Esophagus (tissue), 2 donors: ENCODE data around the gene NPAS3. TPM values are rescaled to one million over a fixed set of nuclear protein-coding genes. Genes with fewer than 3 reads are reported as not detected.

Source experiments
- H3K27ac ChIP-seq, 2 donors: one replicate each; pipeline ENCODE4 v1.5.1; 2013; ENCODE audit warnings: low read depth in 2 of 2, mild to moderate bottlenecking in 2 of 2, inconsistent platforms in 1 of 2, low read length in 1 of 2, moderate library complexity in 1 of 2
- H3K27me3 ChIP-seq, 2 donors: one replicate each; pipeline ENCODE4 v1.6.1; 2013; ENCODE audit warnings: low read length in 2 of 2, control low read depth in 1 of 2, mild to moderate bottlenecking in 1 of 2; ENCODE audit not compliant: insufficient read depth in 2 of 2, control insufficient read depth in 1 of 2
- H3K36me3 ChIP-seq, 2 donors: one replicate each; pipeline ENCODE4 v1.6.1; 2013; ENCODE audit warnings: low read length in 1 of 2; ENCODE audit not compliant: control insufficient read depth in 2 of 2, insufficient read depth in 2 of 2
- H3K4me1 ChIP-seq, 2 donors: one replicate each; pipeline ENCODE4 v1.6.1; 2013; ENCODE audit warnings: low read length in 1 of 2; ENCODE audit not compliant: control insufficient read depth in 2 of 2, insufficient read depth in 2 of 2
- H3K4me3 ChIP-seq, 2 donors: one replicate each; pipeline ENCODE4 v1.5.1; 2013; ENCODE audit warnings: low read length in 2 of 2, mild to moderate bottlenecking in 2 of 2, low read depth in 1 of 2, moderate library complexity in 1 of 2
- H3K9me3 ChIP-seq, 2 donors: one replicate each; pipeline ENCODE4 v1.6.1; 2013; ENCODE audit warnings: mild to moderate bottlenecking in 2 of 2, low read depth in 1 of 2, low read length in 1 of 2, moderate library complexity in 1 of 2; ENCODE audit not compliant: control insufficient read depth in 2 of 2, insufficient read depth in 1 of 2
- WGBS, 2 donors: extraction: QIAGEN DNeasy Blood & Tissue Kit; methylation state at CpG; one replicate each; pipeline ENCODE4 v1.1.7; 2013; 5-methylcytosine and 5-hydroxymethylcytosine counted together
- polyA plus RNA-seq, 2 donors: library from polyadenylated mRNA; stranded (reverse); fragments of 200-250 nt; gene quantifications; one replicate each; pipeline ENCODE4 v1.2.3, GENCODE V29; 2013
- donor health status: healthy with polysubstance abuse.
- donor health status: Bipolar disorder and iron deficiency.

The NPAS3 gene
- polyA plus RNA-seq, 2 donors = 0.08 to 0.13 TPM

DNA sequence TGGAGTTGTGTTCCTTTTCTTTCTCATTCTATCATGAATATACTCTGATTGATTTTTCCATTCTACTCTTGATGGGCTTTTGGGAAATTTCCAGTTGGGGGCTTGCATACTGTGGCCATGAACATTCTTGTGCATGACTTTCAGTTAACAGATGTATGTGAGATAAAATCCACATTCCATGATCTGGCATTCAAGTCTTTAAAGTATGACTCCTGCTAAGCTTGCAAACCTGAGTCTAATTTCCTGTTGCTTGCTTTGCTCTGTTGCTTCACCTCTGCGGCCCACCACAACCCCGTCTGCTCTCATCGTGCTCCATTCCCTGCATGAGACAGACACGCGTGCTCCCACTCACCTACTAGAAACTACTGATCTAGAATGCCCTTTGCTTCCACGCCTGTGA lies 24.3 kb upstream of the NPAS3 start:
- H3K36me3 ChIP-seq = no peaks in the 10 kb centered on the region
- H3K4me3 ChIP-seq = no peak overlapping the region
- no peak overlapping the region for H3K27ac ChIP-seq
- no peaks in the 10 kb centered on the region for H3K27me3 ChIP-seq
- H3K9me3 ChIP-seq = no peaks in the 10 kb centered on the region
- WGBS, 2 donors = 96 to 97% methylated on average over 6 of the region's 6 CpGs
- H3K4me1 ChIP-seq = no peaks in the 10 kb centered on the region

DNA sequence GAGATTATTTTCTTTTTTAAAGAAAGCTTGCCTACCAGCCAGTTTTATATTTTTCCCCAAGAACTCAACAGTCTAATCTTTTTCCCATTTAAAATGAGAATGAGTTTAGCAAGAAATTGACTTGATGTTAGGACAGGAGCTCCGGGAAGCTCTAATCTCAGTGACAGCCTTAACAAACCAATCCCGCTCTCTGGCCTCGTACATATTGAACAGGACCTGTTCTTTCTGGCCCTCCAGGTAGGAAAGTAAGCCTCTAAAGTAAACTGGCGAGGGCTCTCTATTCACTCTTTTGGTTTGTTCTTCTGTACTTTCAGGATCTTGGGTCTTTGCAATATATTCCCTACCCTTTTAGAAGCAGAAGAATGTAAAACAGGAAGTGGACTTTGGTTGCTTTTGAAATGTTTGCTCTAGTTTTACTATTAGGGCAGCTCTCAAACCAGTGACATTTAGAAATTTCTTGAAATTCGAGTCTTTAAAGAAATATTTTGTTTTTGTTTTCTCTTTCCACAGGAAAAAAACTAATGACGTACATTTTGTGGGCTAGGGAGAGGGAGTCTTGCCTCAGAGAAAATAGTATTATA lies 17.9 kb upstream of the NPAS3 start:
- Histone ChIP-seq H3K4me3 (no peak overlapping the region), H3K9me3 (no peaks in the 10 kb centered on the region), H3K36me3 (no peaks in the 10 kb centered on the region), H3K27me3 (no peaks in the 10 kb centered on the region), H3K27ac (no peak overlapping the region), H3K4me1 (no peaks in the 10 kb centered on the region)
- WGBS, 2 donors = 55 to 58% methylated on average over 6 of the region's 6 CpGs

DNA sequence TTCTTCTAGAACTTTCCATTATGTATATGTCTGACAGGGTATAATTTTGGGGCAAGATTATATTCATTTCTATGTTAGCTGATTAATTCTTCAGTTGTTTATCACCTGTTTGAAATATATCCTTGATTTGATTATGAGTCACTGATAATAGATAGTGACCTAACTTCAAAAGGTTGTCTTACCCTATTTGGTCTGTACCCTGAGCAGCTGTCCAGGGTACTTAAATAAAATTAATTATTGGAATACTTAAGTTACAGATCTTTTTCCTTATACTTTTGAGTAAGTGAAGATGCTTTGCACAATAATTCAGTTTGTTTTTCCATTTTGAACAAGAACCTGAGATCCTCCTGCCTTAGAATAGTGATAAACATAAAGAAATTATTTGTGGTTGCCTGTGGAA lies 13.2 kb upstream of the NPAS3 start:
- Histone ChIP-seq H3K4me3 (no peak overlapping the region), H3K36me3 (no peaks in the 10 kb centered on the region), H3K9me3 (no peaks in the 10 kb centered on the region), H3K27me3 (peaks cover 0 to 3% of the 10 kb centered on the region in 2 donors), H3K27ac (no peak overlapping the region), H3K4me1 (no peaks in the 10 kb centered on the region)

DNA sequence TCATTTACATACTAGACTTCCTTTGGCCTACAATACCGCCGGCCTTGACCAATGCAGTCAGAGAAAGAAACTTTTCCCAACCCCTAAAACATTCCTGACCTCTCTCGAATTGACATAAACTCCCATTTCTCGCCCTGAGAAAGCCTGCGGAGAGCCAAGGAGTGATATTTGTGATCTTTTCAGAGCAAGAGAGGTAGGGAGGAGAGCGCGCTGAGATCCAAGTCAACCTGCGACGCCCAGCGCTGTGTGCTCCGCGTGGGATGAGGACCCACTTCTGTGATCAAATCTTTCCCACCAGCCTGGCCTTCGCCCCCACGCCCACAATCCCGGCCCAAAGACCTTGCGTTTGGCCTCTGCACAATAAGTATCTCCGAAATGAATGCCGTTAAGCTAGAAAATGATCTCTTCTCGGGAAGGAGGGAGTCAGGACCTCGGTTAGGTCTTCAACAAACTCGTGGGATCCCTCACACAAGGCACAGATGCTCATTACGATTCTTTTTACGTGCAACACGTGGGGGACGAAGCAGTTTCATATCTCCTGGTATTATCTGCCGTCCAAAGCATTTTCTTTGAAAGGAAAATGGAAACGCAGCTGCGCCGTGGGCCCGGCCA lies 6.3 kb upstream of the NPAS3 start:
- H3K4me1 ChIP-seq = peaks cover 0 to 7% of the 10 kb centered on the region in 2 donors
- peaks cover 0 to 2% of the 10 kb centered on the region in 2 donors for H3K9me3 ChIP-seq
- no peak overlapping the region for H3K27ac ChIP-seq
- H3K36me3 ChIP-seq = no peaks in the 10 kb centered on the region
- peak overlapping the region in 1 of 2 donors; percentile 42 for H3K4me3 ChIP-seq
- peaks cover 5 to 14% of the 10 kb centered on the region in 2 donors for H3K27me3 ChIP-seq
- 50 to 56% methylated on average over 30 of the region's 30 CpGs for WGBS, 2 donors

DNA sequence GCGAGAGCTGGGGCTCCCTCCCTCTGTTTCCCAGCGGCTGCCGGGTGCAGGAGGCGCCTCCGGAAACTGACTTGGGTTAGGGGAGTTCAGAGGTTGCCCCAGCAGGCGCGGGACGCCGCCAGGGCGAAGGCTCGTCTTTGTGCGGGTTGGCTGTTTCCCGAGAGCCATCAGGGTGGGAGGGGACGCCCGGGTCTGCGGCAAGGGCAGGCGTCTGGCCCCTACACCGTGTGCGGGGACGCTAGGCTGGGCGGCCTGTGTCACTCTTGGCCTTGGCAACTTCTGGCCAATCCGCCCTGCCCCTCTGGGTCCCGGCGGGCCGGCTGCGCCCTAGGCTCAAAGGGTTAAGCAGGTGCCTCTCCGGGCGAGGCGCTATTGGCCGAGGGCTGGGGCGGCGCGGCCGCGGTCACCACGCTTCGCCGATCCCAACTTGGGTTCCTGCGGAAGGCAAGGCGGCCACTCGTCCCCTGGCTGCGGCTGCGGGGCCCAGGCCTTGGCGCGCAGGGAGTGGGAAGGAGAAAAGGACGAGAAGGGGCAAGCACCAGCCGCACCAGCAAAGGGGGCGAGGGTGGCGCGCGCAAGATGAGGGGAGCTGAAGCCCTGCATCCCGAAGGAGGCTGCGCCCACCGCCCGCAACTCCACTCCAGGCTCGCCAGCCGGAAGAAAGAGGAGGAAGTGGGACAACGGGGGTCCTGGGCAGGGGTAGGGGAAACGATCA lies 5.6 kb upstream of the NPAS3 start:
- Histone ChIP-seq H3K36me3 (no peaks in the 10 kb centered on the region), H3K27ac (no peak overlapping the region), H3K4me1 (peaks cover 3 to 7% of the 10 kb centered on the region in 2 donors), H3K27me3 (peaks cover 5 to 14% of the 10 kb centered on the region in 2 donors), H3K4me3 (peak overlapping the region; percentile 31 to 42), H3K9me3 (peaks cover 0 to 2% of the 10 kb centered on the region in 2 donors)
- WGBS, 2 donors = 5 to 7% methylated on average over 50 to 59 of the region's 59 CpGs

DNA sequence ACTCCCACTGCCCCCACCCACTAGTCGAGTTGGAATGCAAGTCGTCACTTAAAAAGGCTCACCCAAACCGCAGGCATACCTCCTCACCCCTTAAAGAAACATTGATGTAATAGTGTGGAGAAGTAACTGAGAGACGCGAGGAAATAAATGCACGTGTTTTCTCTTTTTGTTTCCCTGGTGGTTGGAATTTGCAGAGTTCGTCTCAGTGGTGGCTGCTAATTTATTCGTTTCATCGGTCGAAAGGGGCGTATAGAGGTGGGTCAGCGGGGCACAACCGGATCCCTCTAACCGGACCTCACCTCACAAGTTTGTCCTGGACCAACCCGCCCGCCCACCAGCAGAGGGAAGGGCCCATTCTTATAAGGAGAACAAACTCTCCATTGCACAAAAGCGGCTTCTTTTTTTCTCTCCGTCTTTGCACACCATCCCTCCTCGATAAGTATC lies 5.0 kb upstream of the NPAS3 start:
- Histone ChIP-seq H3K9me3 (peaks cover 0 to 2% of the 10 kb centered on the region in 2 donors), H3K27me3 (peaks cover 5 to 14% of the 10 kb centered on the region in 2 donors), H3K36me3 (no peaks in the 10 kb centered on the region), H3K4me1 (peaks cover 3 to 7% of the 10 kb centered on the region in 2 donors), H3K4me3 (peak overlapping the region; percentile 40 to 42), H3K27ac (no peak overlapping the region)
- WGBS, 2 donors = 1 to 3% methylated on average over 19 of the region's 19 CpGs

DNA sequence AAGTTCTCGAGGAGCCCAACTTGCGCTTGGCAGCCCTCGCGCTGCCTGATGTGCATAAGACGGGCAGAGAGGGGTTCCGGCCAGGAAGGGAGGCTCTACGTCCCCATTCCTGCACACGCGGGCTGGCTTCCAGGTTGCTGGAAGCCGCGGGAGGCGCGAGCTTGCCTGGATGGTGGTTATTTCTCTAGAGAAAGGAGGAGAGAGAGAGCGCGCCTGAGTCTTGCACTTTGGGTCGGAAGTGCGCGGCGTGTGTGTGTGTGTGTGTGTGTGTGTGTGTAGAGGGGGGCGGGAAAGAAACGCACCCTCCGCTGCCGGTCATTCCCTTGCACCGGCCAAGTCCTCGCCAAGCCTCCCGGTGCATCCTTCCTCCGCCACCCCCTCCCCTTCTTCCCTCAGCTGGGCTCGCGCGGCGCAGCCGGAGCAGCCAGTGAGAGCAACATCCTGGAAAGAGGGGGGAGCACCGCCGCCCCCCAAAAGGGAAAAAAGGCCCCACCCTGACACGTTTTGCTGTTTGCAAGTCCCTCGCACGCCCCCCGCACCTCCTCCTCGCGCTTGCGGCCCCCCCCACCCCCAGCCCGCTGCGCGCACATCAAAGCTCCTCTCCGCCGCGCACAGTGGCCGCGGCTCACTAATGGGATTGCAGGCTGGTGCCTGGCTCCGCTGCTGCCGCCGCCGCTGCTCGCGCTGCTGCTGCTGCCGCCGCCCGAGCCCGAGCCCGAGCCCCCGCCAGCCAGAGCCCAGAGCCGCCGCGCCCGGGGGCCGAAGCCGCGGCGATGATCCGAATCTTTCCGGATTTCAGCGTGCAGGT lies 4.4 kb upstream of the NPAS3 start:
- Histone ChIP-seq H3K4me3 (peak overlapping the region; percentile 40 to 42), H3K9me3 (peaks cover 0 to 2% of the 10 kb centered on the region in 2 donors)
- WGBS, 2 donors = 1% methylated on average over 40 to 72 of the region's 72 CpGs

DNA sequence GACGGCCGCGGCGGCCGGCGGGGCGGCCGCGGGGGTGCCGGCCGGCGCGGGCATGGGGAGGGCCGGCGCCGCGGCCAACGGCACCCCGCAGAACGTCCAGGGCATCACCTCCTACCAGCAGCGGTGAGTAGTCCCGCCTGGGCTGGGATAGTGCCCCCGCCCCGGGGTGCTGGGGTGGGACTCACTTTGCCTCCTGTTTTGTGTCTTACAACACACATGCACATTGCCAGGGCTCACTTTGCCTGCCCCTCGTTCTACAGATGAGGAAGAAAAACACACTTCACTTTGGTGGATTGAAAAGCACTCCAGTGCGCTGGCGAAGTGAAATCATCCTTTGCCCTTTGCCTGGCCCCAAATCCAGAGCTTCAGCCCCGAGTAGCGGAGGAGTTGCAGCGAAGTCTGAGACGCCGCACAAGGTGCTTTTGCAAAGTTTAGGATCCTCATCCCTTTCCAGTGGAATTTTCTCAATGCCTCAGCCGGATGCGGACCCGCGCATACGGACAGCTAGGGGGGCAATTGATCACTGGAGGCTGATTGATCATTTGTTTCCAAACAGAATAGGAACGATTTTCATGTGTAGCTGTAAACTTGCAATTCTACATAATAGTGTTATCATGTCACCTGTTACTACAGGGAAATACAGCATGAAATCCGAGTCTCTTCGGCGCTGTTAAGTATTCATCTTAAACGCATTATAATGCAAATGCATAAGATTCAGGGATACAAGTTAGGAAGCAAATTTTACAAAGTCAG lies 3.6 kb upstream of the NPAS3 start:
- H3K27ac ChIP-seq = no peak overlapping the region
- WGBS, 2 donors = 6% methylated on average over 42 of the region's 42 CpGs
- H3K4me3 ChIP-seq = peak overlapping the region; percentile 9 to 42

More for the DNA sequence above, 4.4 kb upstream of the NPAS3 start:
- Histone ChIP-seq H3K36me3 (no peaks in the 10 kb centered on the region), H3K27me3 (peaks cover 5 to 11% of the 10 kb centered on the region in 2 donors), H3K27ac (no peak overlapping the region), H3K4me1 (peaks cover 3 to 7% of the 10 kb centered on the region in 2 donors)

More for the DNA sequence above, 3.6 kb upstream of the NPAS3 start:
- peaks cover 3 to 7% of the 10 kb centered on the region in 2 donors for H3K4me1 ChIP-seq
- H3K27me3 ChIP-seq = peaks cover 5 to 15% of the 10 kb centered on the region in 2 donors
- peaks cover 0 to 2% of the 10 kb centered on the region in 2 donors for H3K9me3 ChIP-seq
- H3K36me3 ChIP-seq = no peaks in the 10 kb centered on the region
